Uterine smooth muscle cell (primary cell): ENCODE measurements around the gene SPG21. TPM values are rescaled to one million over a fixed set of nuclear protein-coding genes. Genes with fewer than 3 reads are reported as not detected.

ENCODE experiments used
- total RNA-seq: library from RNA; depleted of rRNA; stranded (reverse); fragments of >200 nt; gene quantifications from 2 replicates; pipeline ENCODE4 v1.2.3, GENCODE V29; 2014

The SPG21 gene
- 62.5 and 90.6 TPM in 2 replicates for total RNA-seq

GRCh38 chr15:64989416-64990167, at the start of gene SPG21:
Gene SPG21 (minus strand): TSS chr15:64989914. CDS start chr15:64983569, 6,345 bp downstream.

GRCh38 chr15:65028921-65029735, 39.4 kb upstream of the SPG21 start, which contains the start of gene MTFMT:
Gene MTFMT (minus strand): TSS chr15:65029639. CDS start chr15:65029613, 26 bp downstream.

Other genes with a start within 250 kb of the SPG21 start
- under 0.01 TPM in 2 replicates for gene RBPMS2, start 214.3 kb downstream of the SPG21 start, total RNA-seq
- gene PIF1, start 164.3 kb downstream of the SPG21 start, total RNA-seq: 10.4 and 28.8 TPM in 2 replicates
- 15.8 and 16.9 TPM in 2 replicates for gene PLEKHO2, start 148.0 kb downstream of the SPG21 start, total RNA-seq
- gene ANKDD1A, start 78.0 kb downstream of the SPG21 start, total RNA-seq: 3.1 and 3.5 TPM in 2 replicates
- gene MTFMT, start 39.7 kb upstream of the SPG21 start, total RNA-seq: 22.0 and 30.3 TPM in 2 replicates
- 0.12 and 0.33 TPM in 2 replicates for gene SLC51B, start 55.5 kb upstream of the SPG21 start, total RNA-seq
- 0.87 and 4.1 TPM in 2 replicates for gene RASL12, start 78.1 kb upstream of the SPG21 start, total RNA-seq
- not detected in 2 replicates for gene KBTBD13, start 86.8 kb upstream of the SPG21 start, total RNA-seq
- gene UBAP1L, start 125.3 kb upstream of the SPG21 start, total RNA-seq: 1.3 and 1.7 TPM in 2 replicates
- gene PDCD7, start 143.9 kb upstream of the SPG21 start, total RNA-seq: 22.7 and 24.9 TPM in 2 replicates
- 45.1 and 53.0 TPM in 2 replicates for gene CLPX, start 195.4 kb upstream of the SPG21 start, total RNA-seq
- under 0.01 and 0.12 TPM in 2 replicates for gene CILP, start 221.6 kb upstream of the SPG21 start, total RNA-seq